ENCODE results near the gene PANK4. TPM values are rescaled to one million over a fixed set of nuclear protein-coding genes. Genes with fewer than 3 reads are reported as not detected.

The PANK4 gene
- total RNA-seq, 1 experiment from 2014 or later = 22.1 TPM

- POLR2A ChIA-PET = interaction anchor here (1.0 to 3.6 kb wide), 9 partner anchors 9 to 346 kb away, joined by 3 to 26 read pairs (median 11); partner anchors contain the start of genes MORN1, PANK4 and RER1
- CTCF ChIA-PET = interaction anchor here (3.7 kb wide), 1 partner anchor 12 kb away, joined by 28 read pairs; no protein-coding TSS in a partner anchor
These were observed 9.1 kb upstream of the PANK4 start for GRCh38 chr1:2535455-2535854.

GRCh38 chr1:2534687-2535441 lies 8.5 kb upstream of the PANK4 start:
- ChIA-PET POLR2A (interaction anchor here (0.9 to 3.6 kb wide), 10 partner anchors 9 to 345 kb away, joined by 3 to 26 read pairs (median 10); partner anchors contain the start of genes MORN1, PANK4 and RER1), CTCF (interaction anchor here (0.6 to 3.7 kb wide), 2 partner anchors 13 to 1111 kb away, joined by 3 to 28 read pairs; no protein-coding TSS in a partner anchor)
- TF ChIP-seq, protein P1, sequence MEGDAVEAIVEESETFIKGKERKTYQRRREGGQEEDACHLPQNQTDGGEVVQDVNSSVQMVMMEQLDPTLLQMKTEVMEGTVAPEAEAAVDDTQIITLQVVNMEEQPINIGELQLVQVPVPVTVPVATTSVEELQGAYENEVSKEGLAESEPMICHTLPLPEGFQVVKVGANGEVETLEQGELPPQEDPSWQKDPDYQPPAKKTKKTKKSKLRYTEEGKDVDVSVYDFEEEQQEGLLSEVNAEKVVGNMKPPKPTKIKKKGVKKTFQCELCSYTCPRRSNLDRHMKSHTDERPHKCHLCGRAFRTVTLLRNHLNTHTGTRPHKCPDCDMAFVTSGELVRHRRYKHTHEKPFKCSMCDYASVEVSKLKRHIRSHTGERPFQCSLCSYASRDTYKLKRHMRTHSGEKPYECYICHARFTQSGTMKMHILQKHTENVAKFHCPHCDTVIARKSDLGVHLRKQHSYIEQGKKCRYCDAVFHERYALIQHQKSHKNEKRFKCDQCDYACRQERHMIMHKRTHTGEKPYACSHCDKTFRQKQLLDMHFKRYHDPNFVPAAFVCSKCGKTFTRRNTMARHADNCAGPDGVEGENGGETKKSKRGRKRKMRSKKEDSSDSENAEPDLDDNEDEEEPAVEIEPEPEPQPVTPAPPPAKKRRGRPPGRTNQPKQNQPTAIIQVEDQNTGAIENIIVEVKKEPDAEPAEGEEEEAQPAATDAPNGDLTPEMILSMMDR (IDR thresholded peaks at IDR 0.05; ENCODE audit: unreplicated experiment) = no peak
- Mint-ChIP-seq H3K9me3 (ENCODE audit: unreplicated experiment) (no peaks in the 10 kb centered on the region), H3K4me1 (ENCODE audit: insufficient read depth, unreplicated experiment) (peaks cover 48% of the 10 kb centered on the region), H3K4me3 (ENCODE audit: unreplicated experiment) (peak overlapping the region; percentile 41), H3K36me3 (ENCODE audit: insufficient read depth, unreplicated experiment) (peaks cover 6% of the 10 kb centered on the region), H3K27ac (ENCODE audit: low read depth, unreplicated experiment) (peak overlapping the region; percentile 59), H3K27me3 (ENCODE audit: insufficient read depth, unreplicated experiment) (no peaks in the 10 kb centered on the region)
- no TSS peak for BruUV-seq (replicated peaks)
- DNase-seq (ENCODE audit: unreplicated experiment) = peak; percentile 86
- intact Hi-C loops (cut with micrococcal nuclease) = no loop called here

More at GRCh38 chr1:2535455-2535854, 9.1 kb upstream of the PANK4 start:
- peaks cover 48% of the 10 kb centered on the region for H3K4me1 Mint-ChIP-seq (ENCODE audit: insufficient read depth, unreplicated experiment)
- no peaks in the 10 kb centered on the region for H3K9me3 Mint-ChIP-seq (ENCODE audit: unreplicated experiment)
- TF ChIP-seq, protein P1 (IDR thresholded peaks at IDR 0.05; ENCODE audit: unreplicated experiment) = no peak
- no peaks in the 10 kb centered on the region for H3K27me3 Mint-ChIP-seq (ENCODE audit: insufficient read depth, unreplicated experiment)
- peaks cover 6% of the 10 kb centered on the region for H3K36me3 Mint-ChIP-seq (ENCODE audit: insufficient read depth, unreplicated experiment)
- H3K4me3 Mint-ChIP-seq (ENCODE audit: unreplicated experiment) = no peak overlapping the region
- no peak for DNase-seq (ENCODE audit: unreplicated experiment)
- H3K27ac Mint-ChIP-seq (ENCODE audit: low read depth, unreplicated experiment) = peak overlapping the region; percentile 59
- no TSS peak for BruUV-seq (replicated peaks)
- intact Hi-C loops (cut with micrococcal nuclease) = no loop called here

DNA sequence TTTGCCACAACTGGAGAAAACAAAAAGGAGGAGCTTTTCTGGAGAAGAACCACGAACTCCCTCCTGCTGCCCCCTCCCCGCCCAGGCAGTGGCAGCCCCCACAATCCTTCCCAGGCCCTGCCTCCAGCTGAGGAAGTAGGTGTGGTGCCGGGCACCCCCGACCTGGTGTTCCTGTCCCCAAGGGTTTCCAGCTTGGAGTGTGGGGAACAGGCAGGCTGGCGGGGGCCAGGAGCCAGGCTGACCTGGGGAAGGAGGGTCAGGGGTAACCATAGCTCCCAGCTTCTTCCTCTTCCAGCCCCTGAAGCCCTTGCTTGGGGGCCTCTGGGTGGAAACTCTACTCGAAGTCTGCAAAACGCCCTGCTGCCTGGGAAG lies 7.9 kb upstream of the PANK4 start:
- Mint-ChIP-seq H3K36me3 (ENCODE audit: insufficient read depth, unreplicated experiment) (peaks cover 6% of the 10 kb centered on the region), H3K27ac (ENCODE audit: low read depth, unreplicated experiment) (peak overlapping the region; percentile 59), H3K27me3 (ENCODE audit: insufficient read depth, unreplicated experiment) (no peaks in the 10 kb centered on the region), H3K4me3 (ENCODE audit: unreplicated experiment) (peak overlapping the region; percentile 41), H3K4me1 (ENCODE audit: insufficient read depth, unreplicated experiment) (peaks cover 48% of the 10 kb centered on the region), H3K9me3 (ENCODE audit: unreplicated experiment) (no peaks in the 10 kb centered on the region)
- intact Hi-C loops (cut with micrococcal nuclease) = no loop called here
- no TSS peak for BruUV-seq (replicated peaks)
- TF ChIP-seq, protein P1 (IDR thresholded peaks at IDR 0.05; ENCODE audit: unreplicated experiment) = no peak
- ChIA-PET CTCF (interaction anchor here (0.6 to 3.7 kb wide), 3 partner anchors 13 to 1112 kb away, joined by 3 to 28 read pairs (median 3); partner anchors contain the start of gene PEX10), POLR2A (interaction anchor here (0.9 to 3.6 kb wide), 10 partner anchors 8 to 344 kb away, joined by 3 to 26 read pairs (median 10); partner anchors contain the start of genes MORN1, PANK4 and RER1)
- DNase-seq (ENCODE audit: unreplicated experiment) = no peak

DNA sequence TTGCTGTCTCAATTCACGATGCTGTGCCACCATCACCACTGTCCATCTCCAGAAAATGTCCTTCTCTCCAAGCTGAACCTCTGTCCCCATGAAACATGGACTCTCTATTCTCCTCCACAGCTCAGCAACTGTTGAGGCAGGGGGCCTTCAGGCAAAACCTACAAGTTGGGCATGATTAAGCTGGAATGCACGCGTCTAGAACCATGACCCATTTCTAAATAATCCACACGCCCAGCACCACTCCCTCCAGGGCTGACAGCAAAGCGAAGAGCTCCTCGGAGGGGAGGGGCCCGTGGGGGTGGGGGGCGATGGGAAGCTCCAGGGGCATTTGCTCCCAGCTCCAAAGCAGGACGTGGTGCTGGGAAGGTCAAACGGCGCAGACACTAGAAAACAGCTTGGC lies 7.0 kb upstream of the PANK4 start:
- intact Hi-C loops (cut with micrococcal nuclease) = loop anchor here (1.0 kb wide), 1 partner anchor 13 kb away; no protein-coding TSS in a partner anchor
- DNase-seq (ENCODE audit: unreplicated experiment) = peak; percentile 52
- BruUV-seq (replicated peaks) = no TSS peak
- Mint-ChIP-seq H3K27me3 (ENCODE audit: insufficient read depth, unreplicated experiment) (no peaks in the 10 kb centered on the region), H3K36me3 (ENCODE audit: insufficient read depth, unreplicated experiment) (peaks cover 6% of the 10 kb centered on the region), H3K27ac (ENCODE audit: low read depth, unreplicated experiment) (peak overlapping the region; percentile 49), H3K4me1 (ENCODE audit: insufficient read depth, unreplicated experiment) (peaks cover 48% of the 10 kb centered on the region), H3K4me3 (ENCODE audit: unreplicated experiment) (no peak overlapping the region), H3K9me3 (ENCODE audit: unreplicated experiment) (no peaks in the 10 kb centered on the region)
- POLR2A ChIA-PET = interaction anchor here (0.7 to 3.6 kb wide), 6 partner anchors 11 to 143 kb away, joined by 4 to 17 read pairs (median 8); partner anchors contain the start of genes MORN1 and RER1
- TF ChIP-seq, protein P1 (IDR thresholded peaks at IDR 0.05; ENCODE audit: unreplicated experiment) = no peak
- CTCF ChIA-PET = interaction anchor here (0.6 to 1.7 kb wide), 4 partner anchors 11 to 891 kb away, joined by 3 to 9 read pairs (median 3); no protein-coding TSS in a partner anchor
